Endothelial cell of umbilical vein (primary cell): ENCODE results near the gene ADGRD1.

Experiments
- EZH2 ChIP-seq: IDR thresholded peaks from 2 replicates; pipeline ENCODE4 v1.6.1; 2012; ENCODE audit warnings: borderline replicate concordance, low read depth, mild to moderate bottlenecking, moderate library complexity, low read length, inconsistent platforms; ENCODE audit not compliant: severe bottlenecking
- POLR2A ChIP-seq: IDR thresholded peaks from 2 replicates; pipeline ENCODE4 v1.6.1; 2012; ENCODE audit warnings: low read depth, mild to moderate bottlenecking, control low read depth, low read length
- POLR2AphosphoS5 ChIP-seq: IDR thresholded peaks from 2 replicates; pipeline ENCODE4 v1.6.1; 2012; ENCODE audit warnings: low read depth, mild to moderate bottlenecking, control low read depth, low read length, moderate library complexity; ENCODE audit not compliant: insufficient read depth
- TF ChIP-seq, protein P1 (sequence below), 2 donors: IDR thresholded peaks; 1 replicate in 1 of 2; 2 replicates in 1 of 2; pipeline ENCODE4 v1.5.1; 2011; ENCODE audit warnings: low read length in 2 of 2, mild to moderate bottlenecking in 2 of 2, moderate library complexity in 2 of 2, control low read depth in 1 of 2, inconsistent platforms in 1 of 2, low read depth in 1 of 2; ENCODE audit not compliant: insufficient read depth in 1 of 2; ENCODE audit errors: extremely low read depth in 1 of 2
- TF ChIP-seq, protein P2 (sequence below): IDR thresholded peaks from 2 replicates; pipeline ENCODE4 v1.6.1; 2011; ENCODE audit not compliant: insufficient read depth, insufficient read length

DNA sequence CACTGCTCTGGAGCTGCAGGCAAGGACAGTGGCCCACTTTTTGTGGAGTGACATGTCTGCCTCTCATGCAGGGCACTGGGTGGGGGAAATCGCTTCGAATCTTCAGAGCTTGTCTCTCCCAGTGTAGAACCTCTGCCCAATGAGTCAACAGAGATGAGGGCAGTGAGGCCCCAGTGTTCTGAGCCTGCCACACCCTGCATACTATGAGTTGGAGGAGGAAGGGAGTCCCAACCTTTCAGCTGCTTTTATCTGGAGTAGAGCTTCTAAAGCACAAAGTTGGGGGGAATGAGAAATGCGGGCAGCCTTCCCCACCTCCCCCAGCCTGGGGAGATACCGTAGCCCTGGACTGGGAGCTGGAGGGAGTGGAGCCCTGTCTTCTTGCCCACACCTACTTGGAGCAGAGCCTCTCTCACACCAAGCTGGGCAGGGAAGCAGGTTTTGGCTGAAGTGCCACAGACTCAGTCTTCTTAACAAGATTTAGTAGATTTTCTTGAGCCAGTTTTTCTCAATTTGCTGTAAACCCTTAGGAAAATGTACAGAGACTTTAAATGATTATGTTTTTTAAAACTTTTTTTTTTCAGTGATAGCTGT is 159.1 kb downstream of the ADGRD1 start:
- TF ChIP-seq, protein P1, sequence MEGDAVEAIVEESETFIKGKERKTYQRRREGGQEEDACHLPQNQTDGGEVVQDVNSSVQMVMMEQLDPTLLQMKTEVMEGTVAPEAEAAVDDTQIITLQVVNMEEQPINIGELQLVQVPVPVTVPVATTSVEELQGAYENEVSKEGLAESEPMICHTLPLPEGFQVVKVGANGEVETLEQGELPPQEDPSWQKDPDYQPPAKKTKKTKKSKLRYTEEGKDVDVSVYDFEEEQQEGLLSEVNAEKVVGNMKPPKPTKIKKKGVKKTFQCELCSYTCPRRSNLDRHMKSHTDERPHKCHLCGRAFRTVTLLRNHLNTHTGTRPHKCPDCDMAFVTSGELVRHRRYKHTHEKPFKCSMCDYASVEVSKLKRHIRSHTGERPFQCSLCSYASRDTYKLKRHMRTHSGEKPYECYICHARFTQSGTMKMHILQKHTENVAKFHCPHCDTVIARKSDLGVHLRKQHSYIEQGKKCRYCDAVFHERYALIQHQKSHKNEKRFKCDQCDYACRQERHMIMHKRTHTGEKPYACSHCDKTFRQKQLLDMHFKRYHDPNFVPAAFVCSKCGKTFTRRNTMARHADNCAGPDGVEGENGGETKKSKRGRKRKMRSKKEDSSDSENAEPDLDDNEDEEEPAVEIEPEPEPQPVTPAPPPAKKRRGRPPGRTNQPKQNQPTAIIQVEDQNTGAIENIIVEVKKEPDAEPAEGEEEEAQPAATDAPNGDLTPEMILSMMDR (IDR thresholded peaks at IDR 0.05; ENCODE audit: extremely low read depth in 1 of 2, insufficient read depth in 1 of 2, low read depth in 1 of 2, low read length in 2 of 2) = no peak
- TF ChIP-seq, protein P2, sequence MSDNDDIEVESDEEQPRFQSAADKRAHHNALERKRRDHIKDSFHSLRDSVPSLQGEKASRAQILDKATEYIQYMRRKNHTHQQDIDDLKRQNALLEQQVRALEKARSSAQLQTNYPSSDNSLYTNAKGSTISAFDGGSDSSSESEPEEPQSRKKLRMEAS = no peak
- no peak for TF ChIP-seq POLR2A
- TF ChIP-seq POLR2AphosphoS5 = no peak
- TF ChIP-seq EZH2 = no peak
